Testis (tissue), 2 donors: ENCODE results near the gene FAM222A.

ENCODE experiments used
- POLR2A ChIP-seq: fragments of 450-650 bp; IDR thresholded peaks from one replicate; pipeline ENCODE4 v1.6.1; 2017; ENCODE audit warnings: antibody characterized with exemption, mild to moderate bottlenecking, moderate library complexity
- TF ChIP-seq, protein P1 (sequence below), 3 experiments: fragments of 450-650 bp in 2 of 3; fragments of 200-600 bp in 1 of 3; sonication (generic) in 1 of 3; IDR thresholded peaks; one replicate each; pipeline ENCODE4 v1.5.1; 2016 to 2019; ENCODE audit warnings: antibody characterized with exemption in 3 of 3, mild to moderate bottlenecking in 2 of 3, moderate library complexity in 1 of 3

DNA sequence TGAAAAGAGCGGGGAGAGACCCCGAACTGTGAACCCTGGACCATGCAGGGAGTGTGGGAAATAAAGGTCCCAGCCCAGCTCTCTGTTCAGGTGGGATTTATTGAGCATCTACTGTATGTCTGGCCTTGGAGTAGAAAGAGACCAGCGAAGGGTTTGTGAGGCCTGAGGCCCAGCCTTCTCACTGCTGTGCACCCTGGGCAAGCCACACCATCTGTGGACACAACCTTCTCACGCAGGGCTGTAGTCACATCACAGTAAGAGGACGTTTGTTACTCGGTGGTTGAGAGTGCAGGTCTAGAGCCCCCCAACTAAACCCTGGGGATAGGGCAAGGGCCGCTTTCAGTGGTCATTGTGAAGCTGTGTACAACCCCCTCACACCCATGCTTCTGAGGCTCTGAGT is 18.2 kb downstream of the FAM222A start:
- TF ChIP-seq, protein P1, sequence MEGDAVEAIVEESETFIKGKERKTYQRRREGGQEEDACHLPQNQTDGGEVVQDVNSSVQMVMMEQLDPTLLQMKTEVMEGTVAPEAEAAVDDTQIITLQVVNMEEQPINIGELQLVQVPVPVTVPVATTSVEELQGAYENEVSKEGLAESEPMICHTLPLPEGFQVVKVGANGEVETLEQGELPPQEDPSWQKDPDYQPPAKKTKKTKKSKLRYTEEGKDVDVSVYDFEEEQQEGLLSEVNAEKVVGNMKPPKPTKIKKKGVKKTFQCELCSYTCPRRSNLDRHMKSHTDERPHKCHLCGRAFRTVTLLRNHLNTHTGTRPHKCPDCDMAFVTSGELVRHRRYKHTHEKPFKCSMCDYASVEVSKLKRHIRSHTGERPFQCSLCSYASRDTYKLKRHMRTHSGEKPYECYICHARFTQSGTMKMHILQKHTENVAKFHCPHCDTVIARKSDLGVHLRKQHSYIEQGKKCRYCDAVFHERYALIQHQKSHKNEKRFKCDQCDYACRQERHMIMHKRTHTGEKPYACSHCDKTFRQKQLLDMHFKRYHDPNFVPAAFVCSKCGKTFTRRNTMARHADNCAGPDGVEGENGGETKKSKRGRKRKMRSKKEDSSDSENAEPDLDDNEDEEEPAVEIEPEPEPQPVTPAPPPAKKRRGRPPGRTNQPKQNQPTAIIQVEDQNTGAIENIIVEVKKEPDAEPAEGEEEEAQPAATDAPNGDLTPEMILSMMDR (IDR thresholded peaks at IDR 0.05) = no peak
- no peak for TF ChIP-seq POLR2A
